SK-MEL-5 (cell line): ENCODE results near the gene KIAA0930. TPM values are rescaled to one million over a fixed set of nuclear protein-coding genes. Genes with fewer than 3 reads are reported as not detected.

ENCODE experiments used
- DNase-seq: peaks from one replicate; pipeline ENCODE4 v3.0.0-alpha.2; 2016; ENCODE audit warnings: low read depth, low spot score
- in situ Hi-C: cut with HindIII; loops from 2 replicates; pipeline ENCODE4 v1.10.0; 2016; ENCODE audit warnings: low sequenced_read_pairs, high pct_unique_total_duplicates, low pct_unique_long_range_greater_than_20kb
- small RNA-seq, 2 experiments: library from RNA; depleted of rRNA; stranded (forward); fragments of <200 nt; gene quantifications; one replicate each; pipeline ENCODE3, GENCODE V24; 2014
- total RNA-seq: library from RNA; depleted of rRNA; stranded (reverse); fragments of >200 nt; shearing (Covaris generic); gene quantifications from 2 replicates; pipeline ENCODE4 v1.2.3, GENCODE V29; 2014; rRNA removed

KIAA0930 gene
- total RNA-seq, 1 experiment from 2014 or later = 102 TPM

- no peak for DNase-seq
- in situ Hi-C loops = no loop called here
Observed at GRCh38 chr22:45142376-45142775, 98.3 kb downstream of the KIAA0930 start.

Small RNA genes lying within 50 kb of the gene (small RNA-seq; reads per million reads assigned to genes)
- gene MIR1249 = 0 to 0.29 reads per million in 2 experiments

Other genes with a start within 250 kb of the KIAA0930 start
- 4.2 and 4.7 TPM in 2 replicates for gene PHF21B, start 230.9 kb downstream of the KIAA0930 start, total RNA-seq
- gene NUP50, start 77.0 kb downstream of the KIAA0930 start, total RNA-seq = 186 and 187 TPM in 2 replicates
- not detected in 2 replicates for gene UPK3A, start 44.1 kb upstream of the KIAA0930 start, total RNA-seq
- gene FAM118A, start 69.0 kb upstream of the KIAA0930 start, total RNA-seq = 18.2 and 29.2 TPM in 2 replicates
- gene SMC1B, start 172.7 kb upstream of the KIAA0930 start, total RNA-seq = 0.16 and 0.19 TPM in 2 replicates
- gene RIBC2, start 172.8 kb upstream of the KIAA0930 start, total RNA-seq = 2.0 and 3.9 TPM in 2 replicates